ENCODE results near the gene CARHSP1. TPM values are rescaled to one million over a fixed set of nuclear protein-coding genes. Genes with fewer than 3 reads are reported as not detected.
"Not testable (repeated sequence)": the region's sequence is repeated elsewhere in the genome, so short reads cannot be mapped to it uniquely, and the experiment has no call there.

Gene CARHSP1
- total and polyA plus RNA-seq, 12 donors, result 87.6 to 314 (median 194) TPM

DNA sequence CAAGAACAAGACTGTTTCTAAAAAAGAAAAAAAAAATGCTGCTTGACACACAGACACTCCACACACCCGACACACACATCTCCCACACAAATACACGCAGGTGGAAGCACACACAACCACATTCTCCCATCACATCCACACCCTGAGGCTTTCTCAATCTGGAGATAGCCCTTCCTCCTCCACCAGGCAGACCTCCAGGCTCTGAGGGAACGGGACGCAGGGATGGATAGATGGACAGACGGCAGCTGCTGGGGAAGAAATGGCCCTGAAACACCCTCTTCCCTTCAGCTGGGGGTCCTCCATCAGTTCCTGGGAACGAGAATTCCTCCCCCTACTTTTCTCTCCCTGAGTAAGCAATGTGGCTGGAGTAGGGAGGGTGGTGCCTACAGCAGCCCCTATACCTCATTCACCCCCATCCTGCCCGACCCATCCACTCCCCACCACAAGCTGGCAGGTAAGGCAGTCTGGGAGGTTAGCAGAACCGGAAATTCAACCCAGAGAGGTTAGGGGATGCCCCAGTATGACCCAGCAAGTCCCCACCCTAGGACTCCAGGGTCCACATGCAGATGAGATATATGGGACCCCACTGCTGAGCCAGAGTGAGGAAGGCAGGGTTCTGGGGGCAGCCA is 9.2 kb upstream of the CARHSP1 start:
- no peak for DNase-seq
- Histone ChIP-seq H3K9me3 (replicated peaks in 1 of 3) (no peaks in the 10 kb centered on the region), H3K27ac (no peak overlapping the region), H3K4me1 (replicated peaks in 1 of 2) (no peaks in the 10 kb centered on the region), H3K27me3 (no peaks in the 10 kb centered on the region), H3K4me3 (no peak overlapping the region), H3K36me3 (replicated peaks in 1 of 2) (no peaks in the 10 kb centered on the region)
- WGBS, 4 donors, result 71 to 77% (median 74%) methylated on average over 6 to 8 of the region's 8 CpGs
- no peak for TF ChIP-seq CTCF (IDR thresholded peaks at IDR 0.05)
- no peak for TF ChIP-seq POLR2A (IDR thresholded peaks at IDR 0.05)
- intact Hi-C loops (cut with DNase I), result loop anchor here (5.0 kb wide), 2 partner anchors 56 to 81 kb away; partner anchors contain the start of genes PMM2 (in 1 of the 2) and TMEM186 (in 1 of the 2)

DNA sequence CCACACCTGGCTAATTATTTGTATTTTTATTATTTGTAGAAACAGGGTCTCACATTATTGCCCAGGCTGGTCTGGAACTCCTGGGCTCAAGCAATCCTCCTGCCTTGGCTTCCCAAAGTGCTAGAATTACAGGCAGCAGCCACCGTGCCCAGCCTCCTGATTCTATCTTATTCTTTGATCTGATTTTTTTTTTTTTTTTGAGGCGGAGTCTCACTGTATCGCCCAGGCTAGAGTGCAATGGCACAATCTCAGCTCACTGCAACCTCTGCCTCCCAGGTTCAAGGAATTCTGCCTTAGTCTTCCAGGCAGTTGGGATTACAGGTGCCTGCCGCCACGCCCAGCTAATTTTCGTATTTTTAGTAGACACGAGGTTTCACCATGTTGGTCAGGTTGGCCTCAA is 6.5 kb upstream of the CARHSP1 start:
- intact Hi-C loops (cut with DNase I), result loop anchor here (5.0 kb wide), 2 partner anchors 53 to 78 kb away; partner anchors contain the start of genes PMM2 (in 1 of the 2) and TMEM186 (in 1 of the 2)
- 71 to 83% (median 77%) methylated on average over 7 of the region's 7 CpGs for WGBS, 4 donors

DNA sequence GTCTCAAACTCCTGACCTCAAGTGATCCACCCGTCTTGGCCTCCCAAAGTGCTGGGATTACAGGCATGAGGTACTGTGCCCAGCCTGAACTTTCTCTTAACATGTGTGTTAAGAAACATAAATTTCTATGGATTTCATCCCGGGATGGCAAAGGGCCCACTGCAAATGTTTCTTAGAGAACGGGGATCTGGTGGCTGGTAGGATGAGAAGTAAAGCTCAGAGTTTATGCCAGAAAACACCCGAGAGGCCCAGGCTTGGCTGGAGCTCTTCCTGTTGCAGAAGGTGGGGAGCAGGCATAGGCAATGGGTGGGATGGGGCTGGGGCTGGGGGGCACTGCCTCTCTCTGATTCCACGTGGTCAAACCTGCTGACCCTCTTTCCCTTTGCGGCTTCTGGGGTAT is 5.6 kb upstream of the CARHSP1 start:
- TF ChIP-seq POLR2A (IDR thresholded peaks at IDR 0.05), result no peak
- no peak for TF ChIP-seq CTCF (IDR thresholded peaks at IDR 0.05)
- H3K36me3 ChIP-seq (replicated peaks in 1 of 2), result no peaks in the 10 kb centered on the region
- intact Hi-C loops (cut with DNase I), result no loop called here

More for the DNA sequence above, 6.5 kb upstream of the CARHSP1 start:
- H3K36me3 ChIP-seq (replicated peaks in 1 of 2); H3K27ac ChIP-seq; DNase-seq; H3K4me3 ChIP-seq; H3K27me3 ChIP-seq; H3K9me3 ChIP-seq (replicated peaks in 1 of 3): not testable (repeated sequence)
- peaks cover 14 to 17% of the 10 kb centered on the region in 2 donors for H3K4me1 ChIP-seq (replicated peaks in 1 of 2)

DNA sequence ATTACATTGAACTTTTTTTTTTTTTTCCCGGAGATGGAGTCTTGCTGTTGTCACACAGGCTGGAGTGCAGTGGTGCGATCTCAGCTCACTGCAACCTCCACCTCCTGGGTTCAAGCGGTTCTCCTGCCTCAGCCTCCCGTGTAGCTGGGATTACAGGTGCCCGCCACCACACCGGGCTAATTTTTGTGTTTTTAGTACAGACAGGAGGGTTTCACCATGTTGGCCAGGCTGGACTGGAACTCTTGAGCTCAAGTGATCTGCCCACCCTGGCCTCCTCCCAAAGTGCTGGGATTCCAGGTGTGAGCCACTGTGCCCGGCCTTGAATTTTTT is 5.0 kb upstream of the CARHSP1 start:
- H3K4me3 ChIP-seq; intact Hi-C loops (cut with DNase I); H3K9me3 ChIP-seq (replicated peaks in 1 of 3); H3K27ac ChIP-seq; H3K36me3 ChIP-seq (replicated peaks in 1 of 2); DNase-seq; H3K27me3 ChIP-seq: not testable (repeated sequence)
- WGBS, 4 donors, result 84 to 92% (median 91%) methylated on average over 7 of the region's 7 CpGs
- peaks cover 14 to 17% of the 10 kb centered on the region in 2 donors for H3K4me1 ChIP-seq (replicated peaks in 1 of 2)

More for the DNA sequence above, 5.6 kb upstream of the CARHSP1 start:
- Histone ChIP-seq H3K27me3 (no peaks in the 10 kb centered on the region), H3K4me3 (no peak overlapping the region), H3K4me1 (replicated peaks in 1 of 2) (peaks cover 14 to 17% of the 10 kb centered on the region in 2 donors), H3K9me3 (replicated peaks in 1 of 3) (no peaks in the 10 kb centered on the region), H3K27ac (no peak overlapping the region)
- WGBS, 4 donors, result 58 to 76% (median 68%) methylated on average over 6 of the region's 6 CpGs
- DNase-seq, result no peak

DNA sequence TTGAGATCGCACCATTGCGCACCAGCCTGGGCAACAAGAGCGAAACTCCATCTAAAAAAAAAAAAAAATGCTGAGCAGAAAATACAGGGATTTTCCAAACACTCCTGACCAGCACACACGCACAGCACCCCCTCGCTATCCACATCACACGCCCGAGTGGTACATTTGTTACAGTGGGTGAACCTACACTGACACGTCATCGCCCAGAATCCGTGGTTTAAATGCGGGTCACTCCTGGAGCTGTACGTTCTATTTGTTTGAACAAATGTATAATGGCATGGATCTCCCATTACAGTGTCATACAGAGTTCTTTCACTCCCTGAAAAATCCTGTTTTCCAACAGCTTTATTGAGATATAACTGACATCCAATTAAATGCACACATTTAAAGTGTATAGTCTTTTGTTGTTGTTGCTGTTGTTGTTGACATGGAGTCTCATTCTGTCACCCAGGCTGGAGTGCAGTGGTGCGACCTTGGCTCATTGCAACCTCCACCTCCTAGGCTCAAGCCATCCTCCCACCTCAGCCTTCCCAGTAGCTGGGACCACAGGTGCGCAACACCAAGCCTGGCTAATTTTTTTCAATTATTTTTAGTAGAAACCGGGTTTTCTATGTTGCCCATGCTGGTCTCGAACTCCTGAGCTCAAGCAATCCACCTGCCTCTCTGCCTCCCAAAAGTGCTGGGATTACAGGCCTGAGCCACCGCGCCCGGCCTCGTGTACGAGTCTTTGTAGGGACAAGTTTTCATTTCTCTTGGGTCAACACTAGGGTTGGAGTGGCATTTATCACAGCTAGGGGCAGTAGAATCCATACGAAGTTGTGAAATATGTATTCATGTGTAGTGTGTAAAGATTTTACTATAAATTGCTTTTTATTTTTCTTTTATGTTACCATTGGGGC is 4.4 kb upstream of the CARHSP1 start:
- peak in 1 of 7 donors; percentile 6 for DNase-seq
- TF ChIP-seq POLR2A (IDR thresholded peaks at IDR 0.05) (no peak), CTCF (IDR thresholded peaks at IDR 0.05) (peak in 1 of 6 experiments; percentile 11)
- Histone ChIP-seq H3K4me3 (no peak overlapping the region), H3K36me3 (replicated peaks in 1 of 2) (no peaks in the 10 kb centered on the region), H3K27me3 (no peaks in the 10 kb centered on the region), H3K27ac (no peak overlapping the region), H3K4me1 (replicated peaks in 1 of 2) (peaks cover 14 to 17% of the 10 kb centered on the region in 2 donors), H3K9me3 (replicated peaks in 1 of 3) (no peaks in the 10 kb centered on the region)
- 88 to 90% (median 89%) methylated on average over 22 of the region's 22 CpGs for WGBS, 4 donors
- intact Hi-C loops (cut with DNase I), result no loop called here
